ENCODE measurements around the gene NACA2.

Gene NACA2

GRCh38 chr17:61579347-61579746 lies 11.7 kb downstream of the NACA2 start:
- Histone ChIP-seq H3K79me2 (ENCODE audit: insufficient read depth, low read length) (no peaks in the 10 kb centered on the region), H3K36me3 (ENCODE audit: insufficient read depth, low read length) (no peaks in the 10 kb centered on the region), H2AFZ (ENCODE audit: low read length) (no peak overlapping the region), H3K9me2 (ENCODE audit: low read depth, low read length) (no peaks in the 10 kb centered on the region), H3K27me3 (ENCODE audit: insufficient read depth, low read length) (no peaks in the 10 kb centered on the region; the same call in 1 of the 2 replicates), H3K9ac (ENCODE audit: low read length) (no peak overlapping the region), H3F3A (ENCODE audit: insufficient read depth, low read length) (no peaks in the 10 kb centered on the region), H3K27ac (ENCODE audit: low read depth, low read length, poor library complexity, severe bottlenecking) (no peak overlapping the region), H3K4me2 (ENCODE audit: low read length) (no peak overlapping the region), H3K4me3 (ENCODE audit: low read depth, low read length, poor library complexity, severe bottlenecking) (no peak overlapping the region), H3K4me1 (ENCODE audit: insufficient read depth, low read length, severe bottlenecking) (no peaks in the 10 kb centered on the region), H4K20me1 (ENCODE audit: insufficient read depth, low read length) (no peaks in the 10 kb centered on the region), H3K9me3 (ENCODE audit: low read length) (no peaks in the 10 kb centered on the region)
- TF ChIP-seq CTCF (IDR thresholded peaks at IDR 0.05; ENCODE audit: low read length) (no peak), EZH2 (IDR thresholded peaks at IDR 0.05; ENCODE audit: borderline replicate concordance, low read length) (no peak)

GRCh38 chr17:61578645-61579044 lies 12.4 kb downstream of the NACA2 start:
- H3K4me1 ChIP-seq (ENCODE audit: insufficient read depth, low read length, severe bottlenecking), result no peaks in the 10 kb centered on the region
- TF ChIP-seq EZH2 (IDR thresholded peaks at IDR 0.05; ENCODE audit: borderline replicate concordance, low read length) (no peak), CTCF (IDR thresholded peaks at IDR 0.05; ENCODE audit: low read length) (no peak)
- H3K9me3 ChIP-seq (ENCODE audit: low read length), result no peaks in the 10 kb centered on the region
- no peak overlapping the region for H2AFZ ChIP-seq (ENCODE audit: low read length)
- H3K9ac ChIP-seq (ENCODE audit: low read length), result no peak overlapping the region
- H3K27me3 ChIP-seq (ENCODE audit: insufficient read depth, low read length), result no peaks in the 10 kb centered on the region; the same call in 1 of the 2 replicates
- no peak overlapping the region for H3K4me3 ChIP-seq (ENCODE audit: low read depth, low read length, poor library complexity, severe bottlenecking)
- no peaks in the 10 kb centered on the region for H3F3A ChIP-seq (ENCODE audit: insufficient read depth, low read length)
- no peak overlapping the region for H3K27ac ChIP-seq (ENCODE audit: low read depth, low read length, poor library complexity, severe bottlenecking)
- H3K4me2 ChIP-seq (ENCODE audit: low read length), result no peak overlapping the region
- no peaks in the 10 kb centered on the region for H3K36me3 ChIP-seq (ENCODE audit: insufficient read depth, low read length)
- no peaks in the 10 kb centered on the region for H3K79me2 ChIP-seq (ENCODE audit: insufficient read depth, low read length)
- no peaks in the 10 kb centered on the region for H4K20me1 ChIP-seq (ENCODE audit: insufficient read depth, low read length)
- H3K9me2 ChIP-seq (ENCODE audit: low read depth, low read length), result no peaks in the 10 kb centered on the region

DNA sequence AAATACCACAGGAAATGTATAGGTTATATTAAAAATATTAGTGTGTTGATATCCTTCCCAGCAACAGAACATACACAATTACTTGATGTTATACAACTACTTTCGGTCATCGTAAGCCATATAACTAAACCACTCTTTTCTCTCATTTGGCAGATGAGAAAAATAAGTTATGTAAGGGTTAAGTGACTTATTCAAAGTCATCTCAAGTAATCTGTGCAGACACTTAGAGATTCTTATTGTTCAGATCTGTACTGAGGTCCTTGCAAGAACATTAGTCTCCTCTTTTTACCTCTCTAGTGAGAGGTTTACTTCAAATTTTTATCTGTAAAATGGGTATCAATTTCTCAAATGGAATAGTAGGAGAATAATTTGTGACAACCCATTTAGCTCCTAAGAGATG lies 15.0 kb downstream of the NACA2 start:
- H3K27me3 ChIP-seq (ENCODE audit: insufficient read depth, low read length), result peaks cover 7% of the 10 kb centered on the region
- H3K4me1 ChIP-seq (ENCODE audit: insufficient read depth, low read length, severe bottlenecking), result no peaks in the 10 kb centered on the region
- H3K9me3 ChIP-seq (ENCODE audit: low read length), result peaks cover 4% of the 10 kb centered on the region; the same call in 1 of the 2 replicates
- H2AFZ ChIP-seq (ENCODE audit: low read length), result no peak overlapping the region
- no peak overlapping the region for H3K27ac ChIP-seq (ENCODE audit: low read depth, low read length, poor library complexity, severe bottlenecking)
- no peaks in the 10 kb centered on the region for H3K36me3 ChIP-seq (ENCODE audit: insufficient read depth, low read length)
- no peaks in the 10 kb centered on the region for H4K20me1 ChIP-seq (ENCODE audit: insufficient read depth, low read length)
- no peak overlapping the region for H3K4me3 ChIP-seq (ENCODE audit: low read depth, low read length, poor library complexity, severe bottlenecking)
- TF ChIP-seq EZH2 (IDR thresholded peaks at IDR 0.05; ENCODE audit: borderline replicate concordance, low read length) (no peak), CTCF (IDR thresholded peaks at IDR 0.05; ENCODE audit: low read length) (no peak)
- H3K79me2 ChIP-seq (ENCODE audit: insufficient read depth, low read length), result no peaks in the 10 kb centered on the region
- H3F3A ChIP-seq (ENCODE audit: insufficient read depth, low read length), result no peaks in the 10 kb centered on the region
- H3K9me2 ChIP-seq (ENCODE audit: low read depth, low read length), result no peaks in the 10 kb centered on the region
- no peak overlapping the region for H3K9ac ChIP-seq (ENCODE audit: low read length)
- no peak overlapping the region for H3K4me2 ChIP-seq (ENCODE audit: low read length)

Measured in OCI-LY1 (cell line).